Heart left ventricle (tissue), 13 donors: ENCODE measurements around the gene LSR.

ENCODE experiments used
- POLR2A ChIP-seq, 2 donors: fragments of 450-650 bp; IDR thresholded peaks; one replicate each; pipeline ENCODE4 v1.6.1; 2017; ENCODE audit warnings: antibody characterized with exemption in 2 of 2, mild to moderate bottlenecking in 2 of 2, moderate library complexity in 2 of 2
- TF ChIP-seq, protein P1 (sequence below), 12 donors: fragments of 200-600 bp; sonication (generic) in 4 of 12; IDR thresholded peaks; one replicate each; pipeline versions ENCODE4 v1.5.0 to v1.8.0; 2018 to 2022; ENCODE audit warnings: antibody characterized with exemption in 12 of 12, mild to moderate bottlenecking in 5 of 12
- donor health status: ischemic (EF 13 %, LVEDD 7.1; RV severe dilation, severe dysfunction).
- donor health status: DM: no; HTN: yes; CAD: no.
- donor health status: DM: no; HTN: no; CAD: no.
- donor health status: ischemic (EF 25% LVEDD 6.9; RV normal size, moderate dysfunction).
- donor health status: ischemic (EF 25% LVEDD 5.7; RV mildly dilated, moderate dysfunction).
- donor health status: ischemic (EF 35%, LVEDD 5.7; RV mildly dilated, moderate dysfunction).
- donor health status: nonischemic (EF 11% LVEDD 7.7; RV severe dilation, severe dysfunction).
- donor health status: DM: yes; HTN: yes; CAD: no.
- donor health status: PGD.
- donor health status: ischemic (EF 29% LVEDD 5.4; RV normal size, mild dysfunction).
- donor health status: nonischemic (EF 23%, LVEDD 6.1; RV moderate dilation, normal function).

GRCh38 chr19:35213663-35214632 lies 34.9 kb upstream of the LSR start:
- TF ChIP-seq, protein P1, sequence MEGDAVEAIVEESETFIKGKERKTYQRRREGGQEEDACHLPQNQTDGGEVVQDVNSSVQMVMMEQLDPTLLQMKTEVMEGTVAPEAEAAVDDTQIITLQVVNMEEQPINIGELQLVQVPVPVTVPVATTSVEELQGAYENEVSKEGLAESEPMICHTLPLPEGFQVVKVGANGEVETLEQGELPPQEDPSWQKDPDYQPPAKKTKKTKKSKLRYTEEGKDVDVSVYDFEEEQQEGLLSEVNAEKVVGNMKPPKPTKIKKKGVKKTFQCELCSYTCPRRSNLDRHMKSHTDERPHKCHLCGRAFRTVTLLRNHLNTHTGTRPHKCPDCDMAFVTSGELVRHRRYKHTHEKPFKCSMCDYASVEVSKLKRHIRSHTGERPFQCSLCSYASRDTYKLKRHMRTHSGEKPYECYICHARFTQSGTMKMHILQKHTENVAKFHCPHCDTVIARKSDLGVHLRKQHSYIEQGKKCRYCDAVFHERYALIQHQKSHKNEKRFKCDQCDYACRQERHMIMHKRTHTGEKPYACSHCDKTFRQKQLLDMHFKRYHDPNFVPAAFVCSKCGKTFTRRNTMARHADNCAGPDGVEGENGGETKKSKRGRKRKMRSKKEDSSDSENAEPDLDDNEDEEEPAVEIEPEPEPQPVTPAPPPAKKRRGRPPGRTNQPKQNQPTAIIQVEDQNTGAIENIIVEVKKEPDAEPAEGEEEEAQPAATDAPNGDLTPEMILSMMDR (IDR thresholded peaks at IDR 0.05), result no peak
- TF ChIP-seq POLR2A (IDR thresholded peaks at IDR 0.05), result no peak
